ENCODE results near the gene KIF18A. TPM values are rescaled to one million over a fixed set of nuclear protein-coding genes. Genes with fewer than 3 reads are reported as not detected.
"Not testable (repeated sequence)": the region's sequence is repeated elsewhere in the genome, so short reads cannot be mapped to it uniquely, and the experiment has no call there.

KIF18A gene
- total RNA-seq, 1 donor from 2014 or later, result 14.7 TPM

- no peak for TF ChIP-seq CTCF (IDR thresholded peaks at IDR 0.05; ENCODE audit: unreplicated experiment)
- peak overlapping the region; percentile 97 for H3K4me3 Mint-ChIP-seq
- H3K27me3 Mint-ChIP-seq (ENCODE audit: low read depth), result no peaks in the 10 kb centered on the region
- H3K4me1 Mint-ChIP-seq, result peaks cover 43% of the 10 kb centered on the region
- H3K9me3 Mint-ChIP-seq, result no peaks in the 10 kb centered on the region
- H3K27ac Mint-ChIP-seq, result peak overlapping the region; percentile 84
- DNase-seq (ENCODE audit: low spot score in 2 of 2, unreplicated experiment in 2 of 2), result no peak
- no peaks in the 10 kb centered on the region for H3K36me3 Mint-ChIP-seq
Measured at GRCh38 chr11:28105869-28106268, 2.1 kb downstream of the KIF18A start.

GRCh38 chr11:28104984-28105383 lies 3.0 kb downstream of the KIF18A start:
- no peaks in the 10 kb centered on the region for H3K27me3 Mint-ChIP-seq (ENCODE audit: low read depth)
- no peaks in the 10 kb centered on the region for H3K9me3 Mint-ChIP-seq
- no peak overlapping the region for H3K4me3 Mint-ChIP-seq
- TF ChIP-seq CTCF (IDR thresholded peaks at IDR 0.05; ENCODE audit: unreplicated experiment), result no peak
- H3K36me3 Mint-ChIP-seq, result no peaks in the 10 kb centered on the region
- H3K27ac Mint-ChIP-seq, result no peak overlapping the region
- no peak for DNase-seq (ENCODE audit: low spot score in 2 of 2, unreplicated experiment in 2 of 2)
- H3K4me1 Mint-ChIP-seq, result peaks cover 39% of the 10 kb centered on the region

- no peak for TF ChIP-seq CTCF (IDR thresholded peaks at IDR 0.05; ENCODE audit: unreplicated experiment)
- no peak for DNase-seq (ENCODE audit: low spot score in 2 of 2, unreplicated experiment in 2 of 2)
- no peaks in the 10 kb centered on the region for H3K9me3 Mint-ChIP-seq
- H3K27me3 Mint-ChIP-seq (ENCODE audit: low read depth), result no peaks in the 10 kb centered on the region
- H3K4me1 Mint-ChIP-seq, result peaks cover 38% of the 10 kb centered on the region
- no peak overlapping the region for H3K4me3 Mint-ChIP-seq
- peak overlapping the region; percentile 26 for H3K27ac Mint-ChIP-seq
- H3K36me3 Mint-ChIP-seq, result no peaks in the 10 kb centered on the region
Measured at GRCh38 chr11:28104425-28104824, 3.5 kb downstream of the KIF18A start.

- not testable (repeated sequence) for H3K27me3 Mint-ChIP-seq (ENCODE audit: low read depth); DNase-seq (ENCODE audit: low spot score in 2 of 2, unreplicated experiment in 2 of 2); H3K36me3 Mint-ChIP-seq; H3K4me3 Mint-ChIP-seq; H3K9me3 Mint-ChIP-seq
- Mint-ChIP-seq H3K4me1 (peaks cover 29% of the 10 kb centered on the region), H3K27ac (peak overlapping the region; percentile 16)
Measured at GRCh38 chr11:28102300-28102699, 5.7 kb downstream of the KIF18A start.

- Mint-ChIP-seq H3K4me3 (no peak overlapping the region), H3K4me1 (peaks cover 20% of the 10 kb centered on the region), H3K36me3 (peaks cover 4% of the 10 kb centered on the region), H3K27ac (no peak overlapping the region), H3K9me3 (peaks cover 4% of the 10 kb centered on the region), H3K27me3 (ENCODE audit: low read depth) (no peaks in the 10 kb centered on the region)
- TF ChIP-seq CTCF (IDR thresholded peaks at IDR 0.05; ENCODE audit: unreplicated experiment), result no peak
- no peak for DNase-seq (ENCODE audit: low spot score in 2 of 2, unreplicated experiment in 2 of 2)
Measured at GRCh38 chr11:28100665-28101064, 7.3 kb downstream of the KIF18A start.

GRCh38 chr11:28099715-28100114 lies 8.2 kb downstream of the KIF18A start:
- H3K36me3 Mint-ChIP-seq, result peaks cover 4% of the 10 kb centered on the region
- H3K4me1 Mint-ChIP-seq, result peaks cover 17% of the 10 kb centered on the region
- DNase-seq (ENCODE audit: low spot score in 2 of 2, unreplicated experiment in 2 of 2), result no peak
- no peaks in the 10 kb centered on the region for H3K27me3 Mint-ChIP-seq (ENCODE audit: low read depth)
- no peak for TF ChIP-seq CTCF (IDR thresholded peaks at IDR 0.05; ENCODE audit: unreplicated experiment)
- peaks cover 4% of the 10 kb centered on the region for H3K9me3 Mint-ChIP-seq
- no peak overlapping the region for H3K4me3 Mint-ChIP-seq
- no peak overlapping the region for H3K27ac Mint-ChIP-seq

Measured in mesothelial cell of epicardium (in vitro differentiated cells).